GM18909 (cell line): ENCODE results near the gene MPC2.
"Not testable (repeated sequence)": the region's sequence is repeated elsewhere in the genome, so short reads cannot be mapped to it uniquely, and the experiment has no call there.

Experiments used
- ATAC-seq: cut with Tn5 transposase; IDR thresholded peaks from one replicate; pipeline ENCODE4 v1.9.1; 2021; ENCODE audit warnings: mild to moderate bottlenecking; ENCODE audit not compliant: unreplicated experiment, poor library complexity

The MPC2 gene

DNA sequence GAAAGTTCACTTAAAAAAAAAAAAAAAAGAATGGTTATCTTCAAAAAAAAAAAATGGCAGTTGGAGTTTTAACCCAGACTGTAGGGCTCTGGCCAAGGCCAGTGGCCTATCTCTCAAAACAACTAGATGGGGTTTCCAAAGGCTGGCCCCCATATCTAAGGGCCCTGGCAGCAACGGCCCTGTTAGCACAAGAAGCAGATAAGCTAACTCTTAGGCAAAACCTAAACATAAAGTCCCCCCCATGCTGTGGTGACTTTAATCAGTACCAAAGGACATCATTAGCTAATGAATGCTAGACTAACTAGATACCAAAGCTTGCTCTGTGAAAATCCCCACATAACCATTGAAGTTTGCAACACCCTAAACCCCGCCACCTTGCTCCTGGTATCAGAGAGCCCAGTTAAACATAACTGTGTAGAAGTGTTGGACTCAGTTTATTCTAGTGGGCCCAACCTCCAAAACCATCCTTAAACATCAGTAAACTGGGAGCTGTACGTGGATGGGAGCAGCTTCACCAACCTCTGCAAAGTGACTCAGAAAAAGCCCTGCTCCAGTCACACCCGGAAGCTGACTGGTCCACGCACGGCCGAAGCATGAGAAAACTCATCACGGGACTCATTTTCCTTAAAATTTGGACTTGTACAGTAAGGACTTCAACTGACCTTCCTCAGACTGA lies 70.0 kb downstream of the MPC2 start:
- not testable (repeated sequence) for ATAC-seq
